Airway epithelial cell (primary cell): ENCODE results near the gene PTGFRN. TPM values are rescaled to one million over a fixed set of nuclear protein-coding genes. Genes with fewer than 3 reads are reported as not detected.

Experiments
- total RNA-seq: library from RNA; depleted of rRNA; stranded (reverse); fragments of >200 nt; gene quantifications from 2 replicates; pipeline ENCODE4 v1.2.3, GENCODE V29; 2015

The PTGFRN gene
- total RNA-seq, result 134 and 169 TPM in 2 replicates

GRCh38 chr1:116909512-116910378 is at the start of gene PTGFRN:
Gene PTGFRN, plus strand, starts transcription at chr1:116909916. Its CDS starts 288 bp downstream, at chr1:116910204.

GRCh38 chr1:117001254-117001927 is 91.7 kb downstream of the PTGFRN start, which contains the start of gene CD101:
Gene CD101, plus strand, starts transcription at chr1:117001760. Its CDS starts 58 bp downstream, at chr1:117001818.

Other genes starting within 250 kb of the PTGFRN start
- gene IGSF3, start 242.2 kb upstream of the PTGFRN start, total RNA-seq, result 61.4 and 79.1 TPM in 2 replicates
- gene CD2, start 155.5 kb upstream of the PTGFRN start, total RNA-seq, result not detected in 2 replicates
- gene CD101, start 91.8 kb downstream of the PTGFRN start, total RNA-seq, result 0.07 and 0.14 TPM in 2 replicates
- 17.3 and 30.4 TPM in 2 replicates for gene TTF2, start 150.4 kb downstream of the PTGFRN start, total RNA-seq
- 0.65 and 1.7 TPM in 2 replicates for gene TRIM45, start 211.8 kb downstream of the PTGFRN start, total RNA-seq